ENCODE measurements around the gene MCF2L. TPM values are rescaled to one million over a fixed set of nuclear protein-coding genes. Genes with fewer than 3 reads are reported as not detected.

MCF2L gene
- polyA plus RNA-seq, 1 donor (not counting 4 experiments of a cell fraction or from before 2014, with no cell fraction given), result 0.14 TPM

DNA sequence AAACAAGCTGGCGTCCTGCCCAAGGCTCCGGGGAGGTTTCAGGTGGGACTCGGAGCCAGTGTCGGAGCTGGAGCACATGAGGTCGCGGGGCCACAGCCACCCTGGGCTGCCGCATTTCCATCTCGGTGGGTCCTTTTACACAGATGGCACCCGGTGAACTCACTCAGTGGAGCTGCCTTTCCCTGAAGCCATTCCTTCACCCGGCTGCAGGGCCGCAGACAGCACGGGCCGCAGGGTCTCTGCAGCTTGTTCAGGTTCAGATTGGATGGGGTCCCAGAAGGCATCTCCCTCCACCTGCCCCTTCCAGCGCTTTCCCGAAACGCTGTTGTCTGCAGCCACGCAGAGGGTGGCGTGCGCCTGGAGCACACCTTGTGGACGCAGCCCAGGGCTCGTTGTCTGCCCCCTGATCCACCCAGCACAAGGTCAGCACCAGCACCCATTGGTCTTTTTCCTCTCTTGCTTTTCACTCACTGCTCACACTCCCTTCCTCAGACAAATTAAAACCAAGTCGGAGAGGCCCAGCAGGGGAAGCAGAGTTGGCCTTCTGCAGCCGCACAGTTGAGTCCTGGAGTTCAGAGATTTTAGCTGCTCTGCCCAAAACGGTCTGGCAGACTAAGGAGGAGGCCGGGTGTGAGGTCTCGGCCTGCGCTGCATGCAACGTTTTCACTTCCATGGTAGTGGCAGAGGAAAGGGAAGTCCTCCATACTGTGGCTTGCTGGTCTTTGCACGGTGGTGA lies 18.1 kb downstream of the MCF2L start:
- Histone ChIP-seq H3K9ac (ENCODE audit: control insufficient read depth, extremely low read depth, insufficient read depth, low read length) (no peak overlapping the region), H3K27ac (ENCODE audit: control insufficient read depth, insufficient read depth, low read length) (no peak overlapping the region), H3K27me3 (ENCODE audit: control insufficient read depth, extremely low read depth, insufficient read depth, low read length) (peaks cover 9% of the 10 kb centered on the region), H3K36me3 (ENCODE audit: control insufficient read depth in 2 of 2, extremely low read depth in 1 of 2, insufficient read depth in 2 of 2, low read length in 2 of 2) (no peaks in the 10 kb centered on the region), H3K4me2 (ENCODE audit: control insufficient read depth, extremely low read depth, insufficient read depth, low read depth, low read length) (no peak overlapping the region), H3K4me1 (ENCODE audit: control insufficient read depth, extremely low read depth, insufficient read depth, low read length) (peaks cover 6% of the 10 kb centered on the region), H3K4me3 (ENCODE audit: control insufficient read depth in 2 of 3, extremely low read depth in 1 of 3, insufficient read depth in 2 of 3, low read depth in 1 of 3, low read length in 3 of 3) (no peak overlapping the region), H2AFZ (ENCODE audit: control insufficient read depth, low read length) (no peak overlapping the region), H3K9me1 (ENCODE audit: control insufficient read depth, extremely low read depth, insufficient read depth, low read length) (no peaks in the 10 kb centered on the region), H3K79me2 (ENCODE audit: control insufficient read depth, insufficient read depth, low read length) (no peaks in the 10 kb centered on the region), H3K9me3 (ENCODE audit: control insufficient read depth, low read depth, low read length) (no peaks in the 10 kb centered on the region), H4K20me1 (ENCODE audit: control insufficient read depth, extremely low read depth, insufficient read depth, low read length) (no peaks in the 10 kb centered on the region)
- dilution Hi-C loops (cut with MboI; ENCODE audit: extremely low pct_ligation_motif_present, low sequenced_read_pairs), result no loop called here
- FAIRE-seq (no peak), DNase-seq (ENCODE audit: low read depth, low spot score) (no peak)
- TF ChIP-seq EZH2 (IDR thresholded peaks at IDR 0.05; ENCODE audit: low read length) (no peak), CTCF (optimal IDR thresholded peaks at IDR 0.05 in 1 of 3, IDR thresholded peaks at IDR 0.05 in 1 of 3, conservative IDR thresholded peaks at IDR 0.05 in 1 of 3; ENCODE audit: extremely low read depth in 1 of 3, insufficient read depth in 2 of 3, low read length in 3 of 3) (no peak)

DNA sequence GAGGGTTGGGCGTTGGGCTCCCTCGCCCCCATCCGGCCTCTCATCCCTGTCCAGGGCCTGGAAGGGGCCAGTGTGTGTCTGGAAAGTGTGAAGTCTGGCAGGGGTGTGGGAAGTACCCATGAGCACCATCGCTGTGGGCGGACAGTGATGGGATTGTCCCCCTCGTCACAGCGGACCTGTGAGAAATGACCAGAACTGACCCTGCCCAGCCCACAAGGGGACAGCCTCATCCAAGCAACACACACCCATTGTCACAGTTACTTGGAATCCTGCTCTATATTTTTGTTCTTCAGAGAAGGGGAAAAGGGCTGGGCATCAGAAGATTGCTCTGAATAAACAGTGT lies 18.6 kb downstream of the MCF2L start:
- Histone ChIP-seq H3K27me3 (ENCODE audit: control insufficient read depth, extremely low read depth, insufficient read depth, low read length) (peaks cover 9% of the 10 kb centered on the region), H3K4me1 (ENCODE audit: control insufficient read depth, extremely low read depth, insufficient read depth, low read length) (peaks cover 6% of the 10 kb centered on the region), H3K4me2 (ENCODE audit: control insufficient read depth, extremely low read depth, insufficient read depth, low read depth, low read length) (no peak overlapping the region), H4K20me1 (ENCODE audit: control insufficient read depth, extremely low read depth, insufficient read depth, low read length) (no peaks in the 10 kb centered on the region), H3K9me1 (ENCODE audit: control insufficient read depth, extremely low read depth, insufficient read depth, low read length) (no peaks in the 10 kb centered on the region), H3K27ac (ENCODE audit: control insufficient read depth, insufficient read depth, low read length) (no peak overlapping the region), H3K79me2 (ENCODE audit: control insufficient read depth, insufficient read depth, low read length) (no peaks in the 10 kb centered on the region), H3K36me3 (ENCODE audit: control insufficient read depth in 2 of 2, extremely low read depth in 1 of 2, insufficient read depth in 2 of 2, low read length in 2 of 2) (no peaks in the 10 kb centered on the region), H3K9ac (ENCODE audit: control insufficient read depth, extremely low read depth, insufficient read depth, low read length) (no peak overlapping the region), H2AFZ (ENCODE audit: control insufficient read depth, low read length) (no peak overlapping the region), H3K9me3 (ENCODE audit: control insufficient read depth, low read depth, low read length) (no peaks in the 10 kb centered on the region), H3K4me3 (ENCODE audit: control insufficient read depth in 2 of 3, extremely low read depth in 1 of 3, insufficient read depth in 2 of 3, low read depth in 1 of 3, low read length in 3 of 3) (no peak overlapping the region)
- FAIRE-seq (no peak), DNase-seq (ENCODE audit: low read depth, low spot score) (no peak)
- dilution Hi-C loops (cut with MboI; ENCODE audit: extremely low pct_ligation_motif_present, low sequenced_read_pairs), result no loop called here
- TF ChIP-seq CTCF (optimal IDR thresholded peaks at IDR 0.05 in 1 of 3, IDR thresholded peaks at IDR 0.05 in 1 of 3, conservative IDR thresholded peaks at IDR 0.05 in 1 of 3; ENCODE audit: extremely low read depth in 1 of 3, insufficient read depth in 2 of 3, low read length in 3 of 3) (no peak), EZH2 (IDR thresholded peaks at IDR 0.05; ENCODE audit: low read length) (no peak)

All from keratinocyte (primary cell).